ENCODE data around the gene SYTL3. TPM values are rescaled to one million over a fixed set of nuclear protein-coding genes. Genes with fewer than 3 reads are reported as not detected.

Gene SYTL3
- total RNA-seq, 2 donors from 2014 or later, result 4.2 to 5.6 TPM

DNA sequence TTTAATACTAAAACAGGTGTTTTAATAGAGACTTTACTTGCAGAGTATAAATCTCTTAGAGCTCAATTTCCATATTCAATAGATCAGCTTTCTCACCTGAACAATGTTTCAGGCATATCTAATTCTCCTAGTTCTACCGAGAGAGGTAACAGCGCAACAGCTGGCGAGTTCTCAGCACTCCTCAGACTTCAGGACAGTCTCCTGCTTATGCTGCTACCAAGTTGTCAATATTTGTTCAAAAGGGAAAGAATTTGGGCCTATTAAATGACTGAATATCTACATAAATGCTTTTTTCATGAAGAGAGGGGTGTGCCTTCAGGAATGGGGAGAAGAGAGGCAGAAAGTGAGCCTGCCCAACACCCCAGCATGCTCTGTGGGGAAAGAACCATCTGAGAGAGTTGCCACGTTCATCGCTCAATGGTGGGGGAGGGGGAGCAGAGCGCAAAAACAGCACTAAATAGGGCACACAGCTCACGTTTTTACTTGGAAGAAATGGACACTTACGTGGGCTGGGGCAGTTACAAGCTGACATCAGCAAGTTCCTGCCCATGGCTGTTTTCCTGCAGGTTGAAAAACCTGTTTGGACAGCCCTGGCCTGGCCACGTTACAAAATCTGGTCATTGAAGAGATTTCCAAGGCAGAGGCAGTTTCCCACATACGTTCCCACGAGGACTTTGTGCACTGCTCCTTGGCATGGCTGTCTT lies 131.3 kb downstream of the SYTL3 start:
- Histone ChIP-seq H3K9me3 (no peaks in the 10 kb centered on the region), H3K27me3 (no peaks in the 10 kb centered on the region), H3K4me3 (no peak overlapping the region), H3K36me3 (peaks cover 80% of the 10 kb centered on the region), H3K4me1 (no peaks in the 10 kb centered on the region), H3K27ac (no peak overlapping the region)
- no peak for DNase-seq (ENCODE audit: low spot score)
- TF ChIP-seq, protein P1, sequence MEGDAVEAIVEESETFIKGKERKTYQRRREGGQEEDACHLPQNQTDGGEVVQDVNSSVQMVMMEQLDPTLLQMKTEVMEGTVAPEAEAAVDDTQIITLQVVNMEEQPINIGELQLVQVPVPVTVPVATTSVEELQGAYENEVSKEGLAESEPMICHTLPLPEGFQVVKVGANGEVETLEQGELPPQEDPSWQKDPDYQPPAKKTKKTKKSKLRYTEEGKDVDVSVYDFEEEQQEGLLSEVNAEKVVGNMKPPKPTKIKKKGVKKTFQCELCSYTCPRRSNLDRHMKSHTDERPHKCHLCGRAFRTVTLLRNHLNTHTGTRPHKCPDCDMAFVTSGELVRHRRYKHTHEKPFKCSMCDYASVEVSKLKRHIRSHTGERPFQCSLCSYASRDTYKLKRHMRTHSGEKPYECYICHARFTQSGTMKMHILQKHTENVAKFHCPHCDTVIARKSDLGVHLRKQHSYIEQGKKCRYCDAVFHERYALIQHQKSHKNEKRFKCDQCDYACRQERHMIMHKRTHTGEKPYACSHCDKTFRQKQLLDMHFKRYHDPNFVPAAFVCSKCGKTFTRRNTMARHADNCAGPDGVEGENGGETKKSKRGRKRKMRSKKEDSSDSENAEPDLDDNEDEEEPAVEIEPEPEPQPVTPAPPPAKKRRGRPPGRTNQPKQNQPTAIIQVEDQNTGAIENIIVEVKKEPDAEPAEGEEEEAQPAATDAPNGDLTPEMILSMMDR (IDR thresholded peaks at IDR 0.05), result no peak

DNA sequence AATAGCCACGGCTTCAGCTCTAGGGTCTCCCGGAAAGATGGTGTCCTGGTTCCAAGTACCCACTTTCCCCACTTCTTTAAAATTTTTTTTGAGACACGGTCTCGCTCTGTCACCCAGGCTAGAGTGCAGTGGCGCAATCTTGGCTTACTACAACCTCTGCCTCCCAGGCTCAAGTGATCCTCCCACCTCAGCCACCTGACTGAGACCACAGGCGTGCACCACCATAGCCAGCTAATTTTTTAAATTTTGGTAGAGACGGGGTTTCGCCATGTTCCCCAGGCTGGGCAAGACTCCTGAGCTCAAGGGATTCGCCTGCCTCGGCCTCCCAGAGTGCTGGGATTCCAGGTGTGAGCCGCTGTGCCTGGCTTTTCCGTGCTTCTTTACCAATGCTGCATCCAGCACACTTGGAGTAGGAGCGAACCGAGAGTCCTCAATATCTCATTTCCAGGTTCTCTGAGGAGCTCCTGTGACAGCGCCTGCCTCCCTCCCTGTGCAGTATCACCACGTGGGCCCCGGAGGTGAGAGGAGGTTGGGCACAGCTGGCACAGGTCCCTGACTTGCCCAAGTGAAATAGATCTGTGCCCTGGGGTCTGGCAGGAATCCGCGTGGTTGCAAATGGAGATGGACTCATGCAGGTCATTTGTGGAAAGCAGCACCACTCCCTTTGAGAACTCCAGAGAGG lies 132.0 kb downstream of the SYTL3 start:
- no peaks in the 10 kb centered on the region for H3K9me3 ChIP-seq
- no peaks in the 10 kb centered on the region for H3K27me3 ChIP-seq
- no peak overlapping the region for H3K4me3 ChIP-seq
- H3K4me1 ChIP-seq, result no peaks in the 10 kb centered on the region
- DNase-seq (ENCODE audit: low spot score), result no peak
- no peak overlapping the region for H3K27ac ChIP-seq
- H3K36me3 ChIP-seq, result peaks cover 80% of the 10 kb centered on the region
- TF ChIP-seq, protein P1 (IDR thresholded peaks at IDR 0.05), result no peak

DNA sequence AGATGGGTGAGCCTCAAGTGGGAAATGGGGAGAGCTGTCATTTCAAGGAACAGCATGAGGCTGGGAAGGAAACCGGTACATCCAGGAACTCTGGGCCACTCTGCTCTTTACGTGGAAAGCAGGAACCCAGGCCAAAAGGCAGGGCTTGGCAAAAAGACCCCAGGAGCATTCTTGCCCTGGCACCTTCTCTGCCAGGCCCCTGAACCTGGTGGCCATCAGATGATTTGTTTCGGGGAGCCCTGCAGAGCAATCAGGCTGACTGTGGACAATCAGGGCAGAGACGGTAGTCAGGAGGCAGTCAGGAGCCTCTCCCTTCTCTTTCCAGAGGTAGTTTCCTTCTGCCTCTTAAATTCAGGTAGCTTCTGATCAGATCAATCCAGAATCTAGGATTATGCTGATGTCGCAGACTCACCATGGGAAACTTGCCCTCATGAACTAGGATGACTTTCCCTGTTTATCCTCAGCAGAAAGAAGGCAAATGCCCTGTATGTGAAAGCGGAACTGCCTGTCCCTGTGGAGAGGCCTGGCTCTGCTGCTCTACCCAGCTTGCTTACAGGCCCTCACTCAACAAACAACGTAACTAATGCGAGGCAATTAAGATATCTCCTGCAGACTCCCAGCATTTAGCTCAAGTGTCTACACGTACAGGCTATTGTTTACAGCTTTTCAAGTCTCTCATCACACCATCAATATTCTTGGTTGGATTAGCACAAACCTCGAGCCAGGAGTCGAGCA lies 132.7 kb downstream of the SYTL3 start:
- Histone ChIP-seq H3K4me1 (no peaks in the 10 kb centered on the region), H3K27me3 (no peaks in the 10 kb centered on the region), H3K36me3 (peaks cover 85% of the 10 kb centered on the region), H3K27ac (no peak overlapping the region), H3K4me3 (no peak overlapping the region), H3K9me3 (no peaks in the 10 kb centered on the region)
- TF ChIP-seq, protein P1 (IDR thresholded peaks at IDR 0.05), result no peak
- no peak for DNase-seq (ENCODE audit: low spot score)

DNA sequence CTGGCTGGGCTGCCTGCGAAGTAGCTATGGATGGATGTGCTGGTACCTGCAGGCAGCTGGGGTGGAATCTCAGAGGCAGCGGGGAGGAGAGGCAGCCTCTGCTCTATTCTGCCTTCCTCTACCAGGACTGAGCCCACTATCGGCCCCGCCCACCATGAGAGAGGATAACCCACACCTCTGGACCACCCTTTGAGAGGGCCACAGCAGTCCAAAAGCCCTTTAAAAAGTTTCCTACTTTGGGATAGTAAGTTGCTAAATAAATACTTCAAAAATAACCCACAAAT lies 133.3 kb downstream of the SYTL3 start:
- Histone ChIP-seq H3K9me3 (no peaks in the 10 kb centered on the region), H3K4me1 (no peaks in the 10 kb centered on the region), H3K36me3 (peaks cover 85% of the 10 kb centered on the region), H3K27ac (no peak overlapping the region), H3K27me3 (no peaks in the 10 kb centered on the region), H3K4me3 (no peak overlapping the region)
- DNase-seq (ENCODE audit: low spot score), result no peak
- TF ChIP-seq, protein P1 (IDR thresholded peaks at IDR 0.05), result no peak

DNA sequence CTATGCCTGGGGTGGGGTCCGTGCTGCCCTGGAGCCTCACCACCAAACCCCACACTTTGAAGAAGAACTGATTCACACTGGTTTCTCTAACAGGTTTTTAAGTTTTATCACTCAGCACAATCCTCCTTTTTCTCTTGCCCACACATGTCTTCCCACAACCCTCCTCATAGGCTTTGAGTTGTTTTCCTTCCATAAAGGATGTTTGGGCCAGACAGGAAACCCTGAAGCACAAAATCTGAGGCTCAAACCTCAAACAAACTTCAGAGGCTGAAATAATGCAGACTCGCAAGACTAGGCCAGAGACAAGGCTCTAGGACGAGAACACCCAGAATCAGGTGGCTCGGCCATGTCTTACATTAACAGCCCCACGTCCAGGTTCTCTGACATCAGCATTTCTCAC lies 134.0 kb downstream of the SYTL3 start:
- no peak for DNase-seq (ENCODE audit: low spot score)
- Histone ChIP-seq H3K36me3 (peaks cover 88% of the 10 kb centered on the region), H3K27ac (no peak overlapping the region), H3K9me3 (no peaks in the 10 kb centered on the region), H3K4me1 (no peaks in the 10 kb centered on the region), H3K4me3 (no peak overlapping the region), H3K27me3 (no peaks in the 10 kb centered on the region)
- TF ChIP-seq, protein P1 (IDR thresholded peaks at IDR 0.05), result no peak
